Fibroblast of skin of left biceps (primary cell): ENCODE data around the gene FBP1.
"Not testable (repeated sequence)": the region's sequence is repeated elsewhere in the genome, so short reads cannot be mapped to it uniquely, and the experiment has no call there.

ENCODE experiments used
- DNase-seq, 2 experiments: peaks; one replicate each; pipeline ENCODE4 v3.0.0-alpha.2; 2013; ENCODE audit warnings: low read depth in 2 of 2

Gene FBP1

GRCh38 chr9:94613003-94613402 is 26.3 kb downstream of the FBP1 start:
- DNase-seq = no peak

- no peak for DNase-seq
These were observed 27.2 kb downstream of the FBP1 start for GRCh38 chr9:94612071-94612470.

- no peak for DNase-seq
These were observed 27.7 kb downstream of the FBP1 start for GRCh38 chr9:94611638-94612068.

GRCh38 chr9:94610181-94610606 is 29.1 kb downstream of the FBP1 start:
- DNase-seq = no peak

- no peak for DNase-seq
These were observed 32.0 kb downstream of the FBP1 start for GRCh38 chr9:94607423-94607691.

GRCh38 chr9:94606646-94607422 is 32.5 kb downstream of the FBP1 start:
- DNase-seq = no peak

- DNase-seq = peak; percentile 4 to 13
These were observed 35.8 kb downstream of the FBP1 start for GRCh38 chr9:94603259-94604160.

- DNase-seq = no peak
These were observed 36.7 kb downstream of the FBP1 start for GRCh38 chr9:94602666-94603065.

GRCh38 chr9:94600715-94601114 is 38.6 kb downstream of the FBP1 start:
- DNase-seq = no peak

GRCh38 chr9:94600258-94600657 is 39.1 kb downstream of the FBP1 start:
- no peak for DNase-seq

GRCh38 chr9:94599102-94599501 is 40.2 kb downstream of the FBP1 start:
- DNase-seq = no peak

- no peak for DNase-seq
These were observed 45.6 kb downstream of the FBP1 start, which contains the start of gene FBP2 for GRCh38 chr9:94593459-94594345. Gene FBP2 (minus strand): TSS chr9:94593824. CDS start chr9:94593726, 98 bp downstream.

- DNase-seq = not testable (repeated sequence)
These were observed 46.6 kb downstream of the FBP1 start for GRCh38 chr9:94592683-94593082.

GRCh38 chr9:94591876-94592275 is 47.4 kb downstream of the FBP1 start:
- DNase-seq = no peak

GRCh38 chr9:94591046-94591545 is 48.2 kb downstream of the FBP1 start:
- not testable (repeated sequence) for DNase-seq

GRCh38 chr9:94588681-94589080 is 50.6 kb downstream of the FBP1 start:
- DNase-seq = no peak

- DNase-seq = peak in 1 of 2 experiments; percentile 14
These were observed 52.5 kb downstream of the FBP1 start for GRCh38 chr9:94586814-94587213.

- DNase-seq = no peak
These were observed 53.0 kb downstream of the FBP1 start for GRCh38 chr9:94586316-94586715.

GRCh38 chr9:94584555-94584954 is 54.8 kb downstream of the FBP1 start:
- no peak for DNase-seq

GRCh38 chr9:94581728-94582127 is 57.6 kb downstream of the FBP1 start:
- no peak for DNase-seq

GRCh38 chr9:94577571-94577970 is 61.7 kb downstream of the FBP1 start:
- DNase-seq = no peak

GRCh38 chr9:94577036-94577435 is 62.3 kb downstream of the FBP1 start:
- DNase-seq = no peak
